ENCODE results near the gene DDX5. TPM values are rescaled to one million over a fixed set of nuclear protein-coding genes. Genes with fewer than 3 reads are reported as not detected.

DDX5 gene
- polyA plus RNA-seq, 2 of the 4 experiments (the other 2 are of a cell fraction): 841 to 1,011 TPM

- H3K4me2 ChIP-seq: no peak overlapping the region
- WGBS (ENCODE audit: missing lambda C conversion rate): 93% methylated on average over 4 of the region's 4 CpGs
- ATAC-seq (no peak), FAIRE-seq (peak; percentile 28), DNase-seq (ENCODE audit: low read depth in 1 of 2, low spot score in 1 of 2) (no peak)
- CTCF ChIA-PET: interaction anchor here (0.5 to 1.1 kb wide), 3 partner anchors 9 to 17 kb away, joined by 3 read pairs; no protein-coding TSS in a partner anchor
- no peak overlapping the region for H3K27ac ChIP-seq
- TF ChIP-seq RARB (CRISPR knock-in tag; IDR thresholded peaks at IDR 0.05) (no peak), NR3C1 (IDR thresholded peaks at IDR 0.05) (no peak), RFX5 (IDR thresholded peaks at IDR 0.05) (no peak), TP53 (CRISPR knock-in tag; IDR thresholded peaks at IDR 0.05) (no peak), SREBF2 (IDR thresholded peaks at IDR 0.05) (no peak), SMC3 (IDR thresholded peaks at IDR 0.05) (no peak), FOSL2 (IDR thresholded peaks at IDR 0.05) (no peak), FOSL2 (CRISPR knock-in tag; IDR thresholded peaks at IDR 0.05) (no peak), MYC (IDR thresholded peaks at IDR 0.05; ENCODE audit: borderline replicate concordance, low read length) (no peak), NPAS2 (CRISPR knock-in tag; IDR thresholded peaks at IDR 0.05; ENCODE audit: borderline replicate concordance) (no peak), BCL3 (IDR thresholded peaks at IDR 0.05) (no peak), REST (IDR thresholded peaks at IDR 0.05) (no peak), RNF2 (IDR thresholded peaks at IDR 0.05; ENCODE audit: borderline replicate concordance, low read depth) (no peak), KDM5A (IDR thresholded peaks at IDR 0.05) (no peak), CTCF (IDR thresholded peaks at IDR 0.05) (no peak), HES2 (IDR thresholded peaks at IDR 0.05) (no peak), TFCP2L1 (CRISPR knock-in tag; IDR thresholded peaks at IDR 0.05) (no peak), ATOH8 (CRISPR knock-in tag; IDR thresholded peaks at IDR 0.05; ENCODE audit: low read depth) (no peak)
- POLR2A ChIA-PET: interaction anchor here (0.8 kb wide), 1 partner anchor 50 kb away, joined by 3 read pairs; no protein-coding TSS in a partner anchor
- H3K9me3 ChIP-seq: no peaks in the 10 kb centered on the region
- H3K4me3 ChIP-seq: no peak overlapping the region
- H3K4me1 ChIP-seq: no peaks in the 10 kb centered on the region
These were observed 49.2 kb upstream of the DDX5 start for GRCh38 chr17:64555281-64555680.

GRCh38 chr17:64554028-64554637, 48.0 kb upstream of the DDX5 start:
- Histone ChIP-seq H3K9me3 (no peaks in the 10 kb centered on the region), H3K4me2 (no peak overlapping the region), H3K27ac (no peak overlapping the region), H3K4me3 (no peak overlapping the region), H3K4me1 (no peaks in the 10 kb centered on the region)
- ATAC-seq (peak in 1 of 2 experiments; percentile 55; a peak in 3 of 6 replicates), DNase-seq (ENCODE audit: low read depth in 1 of 2, low spot score in 1 of 2) (no peak), FAIRE-seq (no peak)
- TF ChIP-seq FOXS1 (CRISPR knock-in tag; IDR thresholded peaks at IDR 0.05) (no peak), RNF2 (IDR thresholded peaks at IDR 0.05; ENCODE audit: borderline replicate concordance, low read depth) (no peak), PBX3 (IDR thresholded peaks at IDR 0.05) (no peak), HOXB13 (CRISPR knock-in tag; IDR thresholded peaks at IDR 0.05; ENCODE audit: low read depth) (no peak), E2F6 (IDR thresholded peaks at IDR 0.05; ENCODE audit: borderline replicate concordance, low read depth) (no peak), HOXA7 (CRISPR knock-in tag; IDR thresholded peaks at IDR 0.05) (no peak), ATOH8 (CRISPR knock-in tag; IDR thresholded peaks at IDR 0.05; ENCODE audit: low read depth) (no peak)
- CTCF ChIA-PET: interaction anchor here (0.7 to 1.3 kb wide), 4 partner anchors 9 to 95 kb away, joined by 3 to 5 read pairs (median 4); no protein-coding TSS in a partner anchor
- POLR2A ChIA-PET: no interaction called here

Measured in A549 (cell line).